Activated CD8-positive, alpha-beta T cell treated with anti-CD3 and anti-CD28 coated beads, Interleukin-2, amount 10 ng/mL, durations not matched to agents 7 days and 5 days (primary cell): ENCODE data around the gene CXCL5. TPM values are rescaled to one million over a fixed set of nuclear protein-coding genes. Genes with fewer than 3 reads are reported as not detected.

ENCODE experiments used
- ATAC-seq: fragments of 150-1000 bp; cut with Tn5 transposase; one replicate; pipeline ENCODE4 v1.10.0; 2021; ENCODE audit warnings: moderate library complexity
- CTCF ChIA-PET: fragments of 350-600 bp; sonication (Branson Sonifier 250); formaldehyde crosslinking; loops from one replicate; lab custom pipeline; 2021; ENCODE audit warnings: antibody characterized with exemption; lab: Charles Lee
- POLR2A ChIA-PET: fragments of 350-600 bp; sonication (Branson Sonifier 250); formaldehyde crosslinking; loops from one replicate; lab custom pipeline; 2021; ENCODE audit warnings: antibody characterized with exemption; lab: Charles Lee
- DNase-seq: peaks from one replicate; pipeline ENCODE4 v3.0.0-alpha.2; 2020
- H3K27ac Mint-ChIP-seq: one replicate; pipeline ENCODE4 v1.8.0; 2021; ENCODE audit warnings: mild to moderate bottlenecking, mixed read lengths
- H3K27me3 Mint-ChIP-seq: one replicate; pipeline ENCODE4 v1.8.0; 2021; ENCODE audit warnings: low read depth, mixed read lengths
- H3K36me3 Mint-ChIP-seq: one replicate; pipeline ENCODE4 v1.8.0; 2021; ENCODE audit warnings: low read depth, mixed read lengths
- H3K4me1 Mint-ChIP-seq: one replicate; pipeline ENCODE4 v1.8.0; 2021; ENCODE audit warnings: low read depth, mixed read lengths
- H3K4me3 Mint-ChIP-seq: one replicate; pipeline ENCODE4 v1.8.0; 2021; ENCODE audit warnings: mild to moderate bottlenecking, mixed read lengths
- H3K9me3 Mint-ChIP-seq: one replicate; pipeline ENCODE4 v1.8.0; 2022; ENCODE audit warnings: mixed read lengths; ENCODE audit not compliant: insufficient read depth
- total RNA-seq, 2 experiments: library from RNA; stranded (reverse); gene quantifications; one replicate each; pipeline ENCODE4 v1.2.3, GENCODE V29; 2021

Gene CXCL5
- not detected for total RNA-seq

DNA sequence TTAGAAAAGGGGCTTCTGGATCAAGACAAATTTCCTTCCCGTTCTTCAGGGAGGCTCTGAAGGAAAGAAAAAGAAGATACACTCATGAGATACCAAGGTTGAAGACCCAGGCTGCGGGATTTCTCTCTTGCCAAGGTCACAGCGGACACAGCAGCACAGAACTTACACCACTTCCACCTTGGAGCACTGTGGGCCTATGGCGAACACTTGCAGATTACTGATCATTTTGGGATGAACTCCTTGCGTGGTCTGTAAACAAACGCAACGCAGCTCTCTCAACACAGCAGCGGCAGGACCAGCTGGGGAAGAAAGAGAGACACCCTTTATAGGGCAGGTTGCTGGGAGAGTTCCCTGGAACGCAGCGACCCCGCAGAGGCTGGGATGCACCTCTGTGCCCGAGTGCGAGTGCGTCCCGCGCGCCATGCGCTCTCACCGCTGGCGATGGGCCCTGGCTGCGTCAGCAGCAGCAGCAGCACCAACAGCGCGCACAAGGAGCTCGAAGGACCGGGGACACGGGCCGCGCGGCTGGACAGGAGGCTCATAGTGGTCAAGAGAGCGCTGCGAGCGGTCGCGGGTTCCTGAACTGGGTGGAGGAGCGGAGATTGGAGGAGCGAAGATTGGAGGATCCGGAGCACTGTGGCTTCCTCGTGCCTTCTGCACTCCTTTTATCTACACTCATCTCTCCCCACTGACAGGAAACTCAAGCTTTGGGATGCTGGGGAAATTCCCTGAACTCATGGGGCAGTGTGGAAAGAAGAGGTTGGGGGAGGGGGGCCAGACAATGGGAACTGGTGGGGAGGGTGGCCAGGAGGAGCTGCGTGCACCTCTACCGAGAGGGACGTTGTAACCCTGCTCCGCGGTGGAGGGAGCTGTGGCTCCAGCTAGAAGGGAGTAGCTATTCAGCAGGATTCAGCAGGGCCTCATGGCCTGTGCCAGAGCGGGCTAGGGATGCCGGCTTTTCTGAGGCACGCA lies at the start of gene CXCL5:
TSS of gene CXCL5 (minus strand) at position 638 of the 972 bp plus-strand sequence. CDS start at position 542, 96 bp downstream.
- ChIA-PET POLR2A (no interaction called here), CTCF (interaction anchor here (1.2 kb wide), 1 partner anchor 41 kb away, joined by 3 read pairs; no protein-coding TSS in a partner anchor)
- H3K27me3 Mint-ChIP-seq = peaks cover 9% of the 10 kb centered on the region
- peaks cover 1% of the 10 kb centered on the region for H3K4me1 Mint-ChIP-seq
- H3K4me3 Mint-ChIP-seq = no peak within 1 kb of the TSS
- H3K9me3 Mint-ChIP-seq = no peaks in the 10 kb centered on the region
- DNase-seq (no peak), ATAC-seq (no peak)
- H3K27ac Mint-ChIP-seq = no peak within 1 kb of the TSS
- no peaks in the 10 kb centered on the region for H3K36me3 Mint-ChIP-seq

DNA sequence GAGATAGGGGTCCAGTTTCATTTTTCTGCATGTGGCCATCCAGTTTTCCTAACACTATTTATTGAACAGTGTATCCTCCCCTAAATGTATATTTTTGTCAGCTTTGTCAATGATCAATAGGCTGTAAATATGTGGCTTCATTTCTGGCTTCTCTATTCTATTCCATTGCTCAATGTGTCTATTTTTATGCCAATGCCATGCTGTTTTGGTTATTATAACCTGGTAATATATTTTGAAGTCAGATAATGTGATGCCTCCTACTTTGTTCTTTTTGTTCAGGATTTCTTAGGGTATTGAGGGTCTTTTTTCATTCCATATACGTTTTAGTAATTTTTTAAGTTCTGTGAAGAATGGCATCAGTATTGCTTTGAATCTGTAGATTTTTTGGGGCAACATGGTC lies 48.7 kb upstream of the CXCL5 start:
- Mint-ChIP-seq H3K27me3 (peaks cover 3% of the 10 kb centered on the region), H3K4me3 (no peak overlapping the region), H3K9me3 (peaks cover 7% of the 10 kb centered on the region), H3K4me1 (no peaks in the 10 kb centered on the region), H3K36me3 (no peaks in the 10 kb centered on the region), H3K27ac (no peak overlapping the region)
- ChIA-PET POLR2A (no interaction called here), CTCF (no interaction called here)
- ATAC-seq (no peak), DNase-seq (no peak)

DNA sequence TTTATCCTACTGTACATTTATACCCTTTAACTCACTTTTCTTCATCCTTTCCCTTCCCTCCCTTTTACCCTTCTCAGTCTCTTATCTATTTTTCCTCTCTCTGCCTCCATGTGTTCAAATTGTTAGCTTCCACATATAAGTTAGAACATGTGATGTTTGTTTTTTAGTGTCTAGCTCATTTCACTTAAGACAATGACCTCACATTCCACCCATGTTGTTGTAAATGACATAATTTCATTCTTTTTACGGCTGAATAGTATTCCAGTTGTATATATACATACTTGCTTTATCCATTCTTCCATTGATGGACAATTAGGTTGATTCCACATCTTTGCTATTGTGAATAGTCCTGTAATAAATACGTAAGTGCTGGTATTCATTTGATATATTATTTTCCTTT lies 47.3 kb upstream of the CXCL5 start:
- H3K4me1 Mint-ChIP-seq = no peaks in the 10 kb centered on the region
- ATAC-seq (no peak), DNase-seq (no peak)
- no peak overlapping the region for H3K4me3 Mint-ChIP-seq
- no peak overlapping the region for H3K27ac Mint-ChIP-seq
- ChIA-PET CTCF (no interaction called here), POLR2A (no interaction called here)
- H3K9me3 Mint-ChIP-seq = peaks cover 7% of the 10 kb centered on the region
- peaks cover 11% of the 10 kb centered on the region for H3K27me3 Mint-ChIP-seq
- H3K36me3 Mint-ChIP-seq = no peaks in the 10 kb centered on the region

DNA sequence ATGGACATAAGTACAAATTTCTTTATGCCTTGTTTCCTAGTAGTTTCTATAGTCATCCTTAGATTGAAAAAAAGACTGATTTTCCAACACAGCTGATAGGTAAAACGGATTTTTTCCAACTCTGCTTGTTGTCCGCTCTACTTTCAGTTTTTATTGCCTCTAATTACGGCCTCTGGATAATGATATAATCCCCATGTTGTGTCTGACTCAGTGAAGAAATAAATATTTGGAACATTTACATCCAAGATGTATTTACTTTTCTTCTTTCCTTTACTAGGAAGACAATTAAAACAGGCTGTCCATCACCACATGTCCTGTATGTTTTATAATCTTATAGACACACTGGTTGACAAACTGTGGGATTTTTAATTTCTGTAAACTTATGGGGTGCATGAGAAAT lies 46.8 kb upstream of the CXCL5 start:
- no peak overlapping the region for H3K27ac Mint-ChIP-seq
- peaks cover 12% of the 10 kb centered on the region for H3K27me3 Mint-ChIP-seq
- no peak for ATAC-seq

DNA sequence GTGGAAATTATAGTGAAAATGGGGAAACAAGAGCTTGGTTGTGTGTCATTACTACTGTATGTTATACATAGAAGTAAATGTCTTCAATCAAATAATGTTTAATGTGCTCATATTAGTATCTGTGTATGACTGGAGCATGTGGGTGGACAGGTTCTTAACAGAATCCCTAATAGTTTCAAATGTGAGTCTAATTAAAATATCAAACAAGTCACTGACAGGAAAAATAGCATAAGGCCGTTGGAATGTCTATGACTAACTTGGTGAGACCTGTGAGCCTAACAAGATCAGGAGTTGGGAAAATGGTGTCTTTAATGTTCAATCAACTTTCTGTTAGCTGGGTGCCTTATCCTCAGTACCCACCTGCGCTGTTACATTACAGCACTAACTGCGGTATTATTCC lies 46.2 kb upstream of the CXCL5 start:
- DNase-seq (no peak), ATAC-seq (no peak)
- ChIA-PET POLR2A (no interaction called here), CTCF (no interaction called here)
- Mint-ChIP-seq H3K4me3 (no peak overlapping the region), H3K27me3 (peaks cover 16% of the 10 kb centered on the region), H3K4me1 (no peaks in the 10 kb centered on the region), H3K36me3 (no peaks in the 10 kb centered on the region), H3K9me3 (peaks cover 7% of the 10 kb centered on the region), H3K27ac (no peak overlapping the region)

More for the DNA sequence above, 46.8 kb upstream of the CXCL5 start:
- DNase-seq = no peak
- ChIA-PET CTCF (no interaction called here), POLR2A (no interaction called here)
- no peaks in the 10 kb centered on the region for H3K36me3 Mint-ChIP-seq
- peaks cover 7% of the 10 kb centered on the region for H3K9me3 Mint-ChIP-seq
- H3K4me3 Mint-ChIP-seq = no peak overlapping the region
- no peaks in the 10 kb centered on the region for H3K4me1 Mint-ChIP-seq

DNA sequence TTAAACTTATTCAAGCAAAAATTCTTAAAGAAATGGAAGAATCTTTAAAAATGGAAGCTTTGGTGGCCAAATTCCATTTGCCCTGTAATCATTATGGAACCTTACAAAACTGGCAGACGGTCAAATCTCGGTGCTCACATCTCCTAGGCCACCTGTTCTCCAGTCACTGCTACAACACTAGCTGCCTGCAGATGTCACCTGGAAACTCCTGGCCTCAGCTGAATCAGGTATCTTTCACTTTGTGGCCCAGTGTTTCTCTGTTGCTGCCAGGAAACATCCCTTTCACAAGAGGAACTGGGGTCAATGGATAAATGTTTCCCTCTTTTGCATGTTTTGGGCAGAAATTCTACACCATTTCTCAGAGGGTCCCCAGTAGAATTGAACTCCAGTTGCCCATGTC lies 44.2 kb upstream of the CXCL5 start:
- Mint-ChIP-seq H3K36me3 (no peaks in the 10 kb centered on the region), H3K9me3 (peaks cover 7% of the 10 kb centered on the region), H3K27ac (no peak overlapping the region), H3K27me3 (peaks cover 26% of the 10 kb centered on the region), H3K4me3 (no peak overlapping the region), H3K4me1 (peaks cover 8% of the 10 kb centered on the region)
- CTCF ChIA-PET = no interaction called here
- POLR2A ChIA-PET = no interaction called here
- ATAC-seq = no peak
- no peak for DNase-seq

DNA sequence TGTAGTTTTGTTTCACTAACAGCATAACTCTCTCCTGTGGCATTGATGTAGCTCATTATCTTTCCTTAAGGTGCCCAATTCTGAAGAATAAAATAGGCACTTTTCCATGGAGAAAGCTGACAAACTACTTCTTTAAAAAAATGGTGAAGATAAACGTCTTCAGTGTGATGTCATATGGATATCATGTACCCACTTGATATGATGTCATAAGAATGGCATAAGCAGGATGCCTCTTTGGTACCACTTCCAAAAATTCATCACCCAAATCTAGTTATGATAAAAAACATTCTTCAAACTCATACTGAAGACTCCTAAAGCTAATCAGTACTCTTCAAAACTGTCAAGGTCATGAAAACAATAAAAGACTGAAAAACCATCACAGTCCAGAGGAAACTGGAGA lies 42.9 kb upstream of the CXCL5 start:
- ChIA-PET CTCF (no interaction called here), POLR2A (no interaction called here)
- no peak overlapping the region for H3K27ac Mint-ChIP-seq
- DNase-seq (no peak), ATAC-seq (no peak)
- H3K4me1 Mint-ChIP-seq = peaks cover 9% of the 10 kb centered on the region
- no peaks in the 10 kb centered on the region for H3K36me3 Mint-ChIP-seq
- peaks cover 33% of the 10 kb centered on the region for H3K27me3 Mint-ChIP-seq
- no peaks in the 10 kb centered on the region for H3K9me3 Mint-ChIP-seq
- H3K4me3 Mint-ChIP-seq = no peak overlapping the region

DNA sequence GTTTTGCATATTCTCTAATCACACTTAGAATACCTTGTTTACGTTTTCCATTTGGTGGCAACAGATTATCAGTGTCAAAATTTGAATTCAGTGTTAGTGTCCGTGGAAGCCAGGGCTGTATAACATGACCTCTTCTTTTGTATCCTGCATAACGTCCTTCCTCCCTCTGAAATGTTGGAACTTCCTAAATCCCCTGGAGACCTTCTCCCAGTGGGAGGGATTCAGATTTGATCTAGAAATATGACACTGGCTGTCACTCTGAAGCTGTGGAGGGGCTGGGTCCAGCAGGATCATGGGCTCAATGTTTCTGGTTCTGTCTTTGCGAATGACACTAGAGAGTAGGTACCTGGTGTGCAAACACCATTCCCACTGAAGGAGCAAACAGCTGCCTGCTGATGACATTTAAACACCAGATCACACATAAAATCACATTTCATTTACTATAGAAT lies 40.9 kb upstream of the CXCL5 start:
- Mint-ChIP-seq H3K27me3 (peaks cover 36% of the 10 kb centered on the region), H3K36me3 (no peaks in the 10 kb centered on the region), H3K9me3 (no peaks in the 10 kb centered on the region), H3K27ac (no peak overlapping the region), H3K4me1 (peaks cover 9% of the 10 kb centered on the region), H3K4me3 (peak overlapping the region; percentile 62)
- ChIA-PET CTCF (interaction anchor here (0.7 to 1.3 kb wide), 3 partner anchors 11 to 96 kb away, joined by 3 to 8 read pairs (median 3); partner anchors contain the start of gene CXCL5), POLR2A (interaction anchor here (0.9 kb wide), 1 partner anchor 21 kb away, joined by 3 read pairs; no protein-coding TSS in a partner anchor)
- ATAC-seq = no peak
- DNase-seq = no peak

DNA sequence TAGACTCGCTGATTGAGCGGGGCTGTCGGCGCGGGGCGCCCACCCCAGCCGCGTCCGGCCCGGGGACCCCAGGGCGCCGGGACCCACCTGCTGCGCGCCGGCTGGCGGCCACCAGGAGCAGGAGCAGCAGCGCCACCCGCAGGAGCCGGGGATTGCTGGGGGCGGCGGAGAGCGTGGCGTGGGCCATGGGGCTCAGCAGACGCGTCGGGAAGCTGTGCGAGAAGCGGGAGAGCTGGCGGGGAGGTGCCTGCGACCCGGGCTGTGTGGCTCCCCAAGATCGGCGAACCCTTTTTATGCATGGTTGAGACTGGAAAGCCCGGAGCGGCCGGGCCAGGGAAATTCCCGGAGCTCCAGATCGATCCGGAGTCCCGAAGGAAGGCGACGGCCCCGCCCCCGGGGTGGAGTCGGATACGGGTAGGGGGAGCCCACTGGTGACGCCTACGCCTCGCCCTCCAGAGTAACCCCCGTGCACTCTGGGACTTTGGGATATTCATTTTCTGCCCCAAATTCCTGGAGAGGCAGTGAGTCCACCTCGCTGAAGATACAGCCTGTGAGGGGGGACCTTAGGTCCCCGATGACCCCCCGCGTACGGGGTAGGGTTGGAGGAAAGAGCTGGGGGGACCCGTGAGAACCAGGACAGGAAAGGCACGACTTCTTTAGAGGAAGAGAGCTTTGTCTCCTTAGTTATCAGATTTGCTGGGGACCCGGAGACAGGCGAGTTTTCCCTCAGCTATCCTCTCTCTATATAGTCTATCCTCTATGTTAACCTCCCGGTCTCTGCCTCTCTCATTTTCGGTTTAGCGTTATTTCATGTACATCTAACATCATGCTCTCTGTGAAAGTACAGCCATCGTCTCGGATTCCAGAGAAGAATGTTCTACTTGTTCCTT lies 40.2 kb upstream of the CXCL5 start, which contains the start of gene CXCL3:
TSS of gene CXCL3 (minus strand) at position 265 of the 890 bp plus-strand sequence. CDS start at position 187, 78 bp downstream.
- peak within 1 kb of the TSS; percentile 62 for H3K4me3 Mint-ChIP-seq
- CTCF ChIA-PET = interaction anchor here (0.7 to 1.3 kb wide), 3 partner anchors 12 to 96 kb away, joined by 3 to 8 read pairs (median 3); partner anchors contain the start of gene CXCL5

DNA sequence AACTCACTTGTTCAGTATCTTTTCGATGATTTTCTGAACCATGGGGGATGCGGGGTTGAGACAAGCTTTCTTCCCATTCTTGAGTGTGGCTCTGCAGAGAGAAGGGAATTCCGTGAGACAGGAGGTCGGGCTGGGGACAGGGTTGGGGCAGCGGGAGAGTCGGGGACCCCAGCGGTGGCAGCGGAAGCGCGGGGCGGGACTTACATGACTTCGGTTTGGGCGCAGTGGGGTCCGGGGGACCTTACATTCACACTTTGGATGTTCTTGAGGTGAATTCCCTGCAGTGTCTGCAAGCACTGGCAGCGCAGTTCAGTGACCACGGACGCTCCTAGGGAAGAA lies 39.6 kb upstream of the CXCL5 start:
- DNase-seq = no peak
- peaks cover 36% of the 10 kb centered on the region for H3K27me3 Mint-ChIP-seq
- H3K9me3 Mint-ChIP-seq = no peaks in the 10 kb centered on the region
- H3K4me3 Mint-ChIP-seq = peak overlapping the region; percentile 60
- ChIA-PET CTCF (interaction anchor here (1.1 to 1.3 kb wide), 2 partner anchors 10 to 97 kb away, joined by 3 to 8 read pairs; no protein-coding TSS in a partner anchor), POLR2A (no interaction called here)
- H3K27ac Mint-ChIP-seq = no peak overlapping the region
- no peak for ATAC-seq
- H3K4me1 Mint-ChIP-seq = peaks cover 9% of the 10 kb centered on the region
- no peaks in the 10 kb centered on the region for H3K36me3 Mint-ChIP-seq

More for the DNA sequence above, 40.2 kb upstream of the CXCL5 start, which contains the start of gene CXCL3:
- H3K27me3 Mint-ChIP-seq = peaks cover 36% of the 10 kb centered on the region
- H3K9me3 Mint-ChIP-seq = no peaks in the 10 kb centered on the region
- peaks cover 9% of the 10 kb centered on the region for H3K4me1 Mint-ChIP-seq
- POLR2A ChIA-PET = interaction anchor here (0.6 to 0.9 kb wide), 2 partner anchors 20 to 647 kb away, joined by 3 to 4 read pairs; no protein-coding TSS in a partner anchor
- no peaks in the 10 kb centered on the region for H3K36me3 Mint-ChIP-seq
- no peak within 1 kb of the TSS for H3K27ac Mint-ChIP-seq
- DNase-seq = no peak
- peak; percentile 71 for ATAC-seq
